ENCODE results near the gene PCDHGC4.

PCDHGC4 gene

DNA sequence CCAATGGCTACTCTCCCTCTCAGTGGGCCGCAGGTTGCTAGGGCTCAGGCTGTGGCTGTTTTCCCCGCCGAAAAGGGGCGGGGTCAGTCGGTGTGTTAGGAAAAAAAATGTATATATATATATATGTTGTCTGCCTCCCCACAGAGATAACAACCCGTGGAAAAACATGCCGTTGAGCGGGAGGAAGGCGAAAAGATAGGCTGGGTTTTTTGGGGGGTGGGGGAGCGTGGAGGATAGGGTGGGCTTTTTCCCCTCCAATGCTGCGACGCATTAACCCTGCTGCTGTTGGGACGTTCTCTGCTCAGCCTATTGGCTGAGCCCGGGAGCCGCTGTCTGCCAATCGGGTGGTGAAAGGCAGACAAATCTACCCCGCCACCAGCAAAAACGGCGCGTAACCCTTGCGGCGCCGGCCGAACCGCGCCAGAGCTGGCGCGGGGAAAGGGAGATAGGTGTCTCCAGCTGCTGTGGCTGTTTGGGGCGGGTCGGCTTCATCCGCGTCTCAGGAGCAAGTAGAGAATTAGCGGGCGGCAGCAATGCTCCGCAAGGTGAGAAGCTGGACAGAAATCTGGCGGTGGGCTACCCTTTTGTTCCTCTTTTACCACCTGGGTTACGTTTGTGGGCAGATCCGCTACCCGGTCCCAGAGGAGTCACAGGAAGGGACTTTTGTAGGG lies at the start of gene PCDHGC4:
Gene PCDHGC4, plus strand, starts transcription at position 390 of the 671 bp plus-strand sequence. Its CDS starts 144 bp downstream, at position 534.
- DNase-seq = peak; percentile 57

- no peak for DNase-seq
Observed at GRCh38 chr5:141437221-141437620, 47.6 kb upstream of the PCDHGC4 start.

- DNase-seq = no peak
Observed at GRCh38 chr5:141439411-141440141, 45.3 kb upstream of the PCDHGC4 start.

- DNase-seq = no peak
Observed at GRCh38 chr5:141440341-141440740, 44.5 kb upstream of the PCDHGC4 start.

GRCh38 chr5:141441571-141442170 lies 43.2 kb upstream of the PCDHGC4 start:
- DNase-seq = no peak

GRCh38 chr5:141465351-141465750 lies 19.5 kb upstream of the PCDHGC4 start:
- DNase-seq = no peak

DNA sequence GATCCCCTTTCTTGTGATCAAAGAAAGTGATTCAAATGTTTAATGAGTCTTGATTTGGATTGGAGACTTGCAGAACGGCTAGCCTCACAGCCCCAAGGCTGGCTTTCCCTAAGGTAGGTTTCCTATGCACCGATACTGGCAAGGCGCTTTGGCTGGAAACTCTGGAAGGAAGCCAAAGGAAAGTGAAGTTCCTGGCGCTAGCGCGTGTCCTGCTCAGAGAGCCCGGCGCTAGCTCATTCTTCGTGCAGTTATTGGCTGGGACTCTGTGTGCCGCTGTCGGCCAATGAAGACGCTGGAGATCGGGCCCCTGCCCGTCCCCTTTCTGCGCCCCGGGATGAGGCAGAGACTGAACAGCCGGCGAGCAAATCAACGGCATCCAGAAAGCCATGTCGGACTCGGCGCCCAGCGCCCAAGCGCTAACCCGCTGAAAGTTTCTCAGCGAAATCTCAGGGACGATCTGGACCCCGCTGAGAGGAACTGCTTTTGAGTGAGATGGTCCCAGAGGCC lies 9.2 kb upstream of the PCDHGC4 start, which contains the start of gene PCDHGC3:
Gene PCDHGC3, plus strand, starts transcription at position 342 of the 507 bp plus-strand sequence. Its CDS starts 151 bp downstream, at position 493.
- peak; percentile 48 for DNase-seq

DNA sequence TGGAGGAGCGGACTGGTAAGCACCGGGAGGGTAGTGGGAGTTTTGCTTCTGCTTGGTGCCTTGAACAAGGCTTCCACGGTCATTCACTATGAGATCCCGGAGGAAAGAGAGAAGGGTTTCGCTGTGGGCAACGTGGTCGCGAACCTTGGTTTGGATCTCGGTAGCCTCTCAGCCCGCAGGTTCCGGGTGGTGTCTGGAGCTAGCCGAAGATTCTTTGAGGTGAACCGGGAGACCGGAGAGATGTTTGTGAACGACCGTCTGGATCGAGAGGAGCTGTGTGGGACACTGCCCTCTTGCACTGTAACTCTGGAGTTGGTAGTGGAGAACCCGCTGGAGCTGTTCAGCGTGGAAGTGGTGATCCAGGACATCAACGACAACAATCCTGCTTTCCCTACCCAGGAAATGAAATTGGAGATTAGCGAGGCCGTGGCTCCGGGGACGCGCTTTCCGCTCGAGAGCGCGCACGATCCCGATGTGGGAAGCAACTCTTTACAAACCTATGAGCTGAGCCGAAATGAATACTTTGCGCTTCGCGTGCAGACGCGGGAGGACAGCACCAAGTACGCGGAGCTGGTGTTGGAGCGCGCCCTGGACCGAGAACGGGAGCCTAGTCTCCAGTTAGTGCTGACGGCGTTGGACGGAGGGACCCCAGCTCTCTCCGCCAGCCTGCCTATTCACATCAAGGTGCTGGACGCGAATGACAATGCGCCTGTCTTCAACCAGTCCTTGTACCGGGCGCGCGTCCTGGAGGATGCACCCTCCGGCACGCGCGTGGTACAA lies 8.5 kb upstream of the PCDHGC4 start:
- no peak for DNase-seq

DNA sequence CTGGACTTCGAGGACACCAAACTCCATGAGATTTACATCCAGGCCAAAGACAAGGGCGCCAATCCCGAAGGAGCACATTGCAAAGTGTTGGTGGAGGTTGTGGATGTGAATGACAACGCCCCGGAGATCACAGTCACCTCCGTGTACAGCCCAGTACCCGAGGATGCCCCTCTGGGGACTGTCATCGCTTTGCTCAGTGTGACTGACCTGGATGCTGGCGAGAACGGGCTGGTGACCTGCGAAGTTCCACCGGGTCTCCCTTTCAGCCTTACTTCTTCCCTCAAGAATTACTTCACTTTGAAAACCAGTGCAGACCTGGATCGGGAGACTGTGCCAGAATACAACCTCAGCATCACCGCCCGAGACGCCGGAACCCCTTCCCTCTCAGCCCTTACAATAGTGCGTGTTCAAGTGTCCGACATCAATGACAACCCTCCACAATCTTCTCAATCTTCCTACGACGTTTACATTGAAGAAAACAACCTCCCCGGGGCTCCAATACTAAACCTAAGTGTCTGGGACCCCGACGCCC lies 7.7 kb upstream of the PCDHGC4 start:
- DNase-seq = no peak

- no peak for DNase-seq
Observed at GRCh38 chr5:141477815-141478214, 7.0 kb upstream of the PCDHGC4 start.

GRCh38 chr5:141478321-141478945 lies 6.4 kb upstream of the PCDHGC4 start:
- DNase-seq = no peak

DNA sequence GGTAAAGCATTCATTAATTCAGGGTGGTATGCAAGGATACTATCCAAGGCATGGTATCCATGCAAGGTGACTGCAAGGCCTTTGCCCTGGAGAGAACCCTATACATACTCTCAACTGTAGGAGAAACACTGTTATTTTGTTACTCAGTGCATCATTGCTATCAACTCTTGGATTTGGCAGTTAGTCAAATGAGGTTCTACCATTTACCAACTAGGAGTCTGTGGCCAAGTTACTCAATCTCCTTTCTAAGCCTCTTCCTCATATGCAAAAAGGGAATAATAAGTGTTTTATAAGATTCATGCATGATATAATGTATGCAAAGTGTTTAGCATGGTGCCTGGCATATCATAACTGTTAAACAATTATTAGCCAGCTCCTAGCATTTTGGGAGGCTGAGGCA lies 5.1 kb upstream of the PCDHGC4 start:
- DNase-seq = no peak

DNA sequence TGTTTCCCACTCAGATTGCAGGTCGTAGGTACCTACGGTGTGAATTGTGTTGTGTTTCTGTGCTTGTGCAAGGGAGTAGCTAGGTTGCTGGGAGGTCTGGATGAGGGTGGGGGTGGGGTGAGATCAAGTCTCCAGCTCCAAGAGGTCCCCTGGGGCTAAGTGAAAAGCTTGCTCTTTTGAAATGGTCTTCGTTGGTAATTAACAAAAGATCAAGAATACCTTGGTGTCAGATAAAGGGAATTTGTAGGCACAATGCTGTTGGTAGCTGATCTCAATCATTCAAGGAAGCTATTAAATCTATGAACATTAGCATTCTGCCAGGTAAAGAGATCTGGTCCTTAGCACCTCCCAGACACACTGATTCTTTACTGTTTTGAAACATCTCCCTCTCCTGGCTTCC lies 928 bp upstream of the PCDHGC4 start:
- DNase-seq = no peak

DNA sequence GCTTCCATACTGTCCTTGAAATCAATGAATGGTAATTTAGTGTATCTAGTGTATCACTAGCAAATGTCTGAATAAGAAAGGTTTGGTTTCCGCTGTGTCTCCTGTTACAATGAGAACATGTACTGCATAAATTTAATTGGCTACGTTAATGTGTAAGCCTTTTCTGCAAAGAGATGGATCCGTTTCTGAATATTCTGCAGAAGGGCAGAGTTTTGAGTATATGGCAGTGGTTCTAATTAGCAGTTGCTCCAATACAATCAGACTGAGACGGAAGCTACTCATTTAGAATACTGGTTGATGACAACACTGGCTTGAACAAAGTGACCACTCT lies 555 bp upstream of the PCDHGC4 start:
- no peak for DNase-seq

GRCh38 chr5:141485321-141486055 lies 658 bp downstream of the PCDHGC4 start:
- DNase-seq = peak; percentile 17

DNA sequence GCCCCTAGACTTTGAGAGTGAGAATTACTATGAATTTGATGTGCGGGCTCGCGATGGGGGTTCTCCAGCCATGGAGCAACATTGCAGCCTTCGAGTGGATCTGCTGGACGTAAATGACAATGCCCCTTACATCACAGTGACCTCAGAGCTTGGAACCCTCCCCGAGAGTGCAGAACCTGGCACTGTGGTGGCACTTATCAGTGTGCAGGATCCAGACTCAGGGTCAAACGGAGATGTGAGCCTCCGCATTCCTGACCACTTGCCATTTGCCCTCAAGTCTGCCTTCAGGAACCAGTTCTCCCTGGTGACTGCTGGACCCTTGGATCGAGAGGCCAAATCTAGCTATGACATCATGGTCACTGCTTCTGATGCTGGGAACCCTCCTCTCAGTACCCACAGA lies 1.3 kb downstream of the PCDHGC4 start:
- DNase-seq = no peak

- no peak for DNase-seq
Observed at GRCh38 chr5:141487131-141487530, 2.3 kb downstream of the PCDHGC4 start.

DNA sequence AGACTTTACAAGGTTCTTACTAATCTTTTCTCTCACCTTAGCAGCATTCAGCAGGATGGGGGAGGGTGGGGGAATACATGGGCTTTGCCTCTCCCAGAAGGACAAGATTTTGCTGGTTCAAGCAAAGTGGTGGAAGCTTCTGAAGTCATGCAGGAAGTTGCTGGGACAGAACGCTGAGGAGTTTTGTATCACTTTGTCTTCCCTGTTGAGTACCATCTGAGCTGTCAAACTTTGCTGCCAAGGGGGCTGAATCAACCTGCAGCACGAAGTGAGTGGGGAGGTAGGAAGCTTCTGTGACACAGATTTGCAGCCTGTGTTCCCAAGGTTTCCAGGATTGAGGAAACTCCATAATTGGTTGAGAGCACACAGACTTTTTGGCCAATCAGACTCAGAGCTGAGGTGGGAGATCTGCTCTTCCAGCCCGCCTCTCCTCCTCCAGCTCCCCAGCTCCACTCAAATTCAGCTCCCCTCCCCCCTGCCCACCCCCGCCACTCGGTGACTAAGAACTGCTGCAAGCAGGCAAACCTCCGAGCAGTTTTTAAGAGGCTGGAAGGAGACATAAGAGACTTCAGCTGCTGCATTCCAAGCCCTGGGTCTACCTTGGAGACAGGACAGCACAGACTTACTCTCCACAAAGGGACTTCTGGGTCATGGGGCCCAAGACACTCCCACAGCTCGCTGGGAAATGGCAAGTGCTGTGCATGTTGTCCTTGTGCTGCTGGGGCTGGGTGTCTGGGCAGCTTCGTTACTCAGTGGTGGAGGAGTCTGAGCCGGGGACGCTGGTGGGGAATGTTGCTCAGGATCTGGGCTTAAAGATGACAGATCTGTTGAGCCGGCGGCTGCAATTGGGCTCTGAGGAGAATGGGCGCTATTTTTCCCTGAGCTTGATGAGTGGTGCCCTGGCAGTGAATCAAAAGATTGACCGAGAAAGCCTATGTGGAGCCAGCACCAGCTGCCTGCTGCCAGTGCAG lies 4.0 kb downstream of the PCDHGC4 start, which contains the start of gene PCDHGC5:
Gene PCDHGC5, plus strand, starts transcription at position 491 of the 971 bp plus-strand sequence. Its CDS starts 160 bp downstream, at position 651.
- DNase-seq = no peak

GRCh38 chr5:141489841-141490240 lies 5.0 kb downstream of the PCDHGC4 start:
- no peak for DNase-seq

GRCh38 chr5:141490271-141490670 lies 5.4 kb downstream of the PCDHGC4 start:
- no peak for DNase-seq
